Naive B cell (primary cell): ENCODE measurements around the gene DTNB. TPM values are rescaled to one million over a fixed set of nuclear protein-coding genes. Genes with fewer than 3 reads are reported as not detected.
A peak's percentile ranks its signal among the peaks of the same experiment; 100 is the strongest.
"Not testable (repeated sequence)": the region's sequence is repeated elsewhere in the genome, so short reads cannot be mapped to it uniquely, and the experiment has no call there.

ENCODE experiments used
- ATAC-seq, 2 donors: fragments of 150-1000 bp; cut with Tn5 transposase; 2 replicates each; pipeline ENCODE4 v1.10.0; 2021; ENCODE audit warnings: low read depth in 2 of 2, mild to moderate bottlenecking in 2 of 2, moderate library complexity in 2 of 2
- DNase-seq: peaks from one replicate; pipeline ENCODE4 v3.0.0; 2022
- H3K27ac Mint-ChIP-seq, 6 donors: one replicate each; pipeline ENCODE4 v1.8.0; 2020 to 2022; ENCODE audit warnings: mild to moderate bottlenecking in 6 of 6, mixed read lengths in 6 of 6, moderate library complexity in 5 of 6, inconsistent platforms in 2 of 6
- H3K27me3 Mint-ChIP-seq, 3 donors: one replicate each; pipeline ENCODE4 v1.8.0; 2021 to 2022; ENCODE audit warnings: mixed read lengths in 3 of 3, mild to moderate bottlenecking in 1 of 3
- H3K36me3 Mint-ChIP-seq, 2 donors: one replicate each; pipeline ENCODE4 v1.8.0; 2020 to 2022; ENCODE audit warnings: mixed read lengths in 2 of 2, inconsistent platforms in 1 of 2, mild to moderate bottlenecking in 1 of 2
- H3K4me1 Mint-ChIP-seq, 3 donors: one replicate each; pipeline ENCODE4 v1.8.0; 2020 to 2022; ENCODE audit warnings: mixed read lengths in 3 of 3, inconsistent platforms in 1 of 3, mild to moderate bottlenecking in 1 of 3, moderate library complexity in 1 of 3
- H3K4me3 Mint-ChIP-seq, 8 donors: one replicate each; pipeline ENCODE4 v1.8.0; 2020 to 2022; ENCODE audit warnings: mild to moderate bottlenecking in 8 of 8, mixed read lengths in 8 of 8, moderate library complexity in 8 of 8, inconsistent platforms in 2 of 8
- H3K9me3 Mint-ChIP-seq, 7 donors: one replicate each; pipeline ENCODE4 v1.8.0; 2020 to 2022; ENCODE audit warnings: mixed read lengths in 7 of 7, mild to moderate bottlenecking in 5 of 7, inconsistent platforms in 2 of 7, moderate library complexity in 1 of 7
- polyA plus RNA-seq, 6 donors: library from polyadenylated mRNA; unstranded; fragments of 300-500 nt; fragmentation: Illumina TruSeq; gene quantifications; one replicate each; pipeline ENCODE4 v1.2.3, GENCODE V29; 2021; ENCODE audit warnings: low read depth in 6 of 6

DTNB gene
- polyA plus RNA-seq: 10 to 100 TPM in 5 of 6 donors, 1 to 10 TPM in 1; 7.8 to 25.4 (median 16.1) TPM

DNA sequence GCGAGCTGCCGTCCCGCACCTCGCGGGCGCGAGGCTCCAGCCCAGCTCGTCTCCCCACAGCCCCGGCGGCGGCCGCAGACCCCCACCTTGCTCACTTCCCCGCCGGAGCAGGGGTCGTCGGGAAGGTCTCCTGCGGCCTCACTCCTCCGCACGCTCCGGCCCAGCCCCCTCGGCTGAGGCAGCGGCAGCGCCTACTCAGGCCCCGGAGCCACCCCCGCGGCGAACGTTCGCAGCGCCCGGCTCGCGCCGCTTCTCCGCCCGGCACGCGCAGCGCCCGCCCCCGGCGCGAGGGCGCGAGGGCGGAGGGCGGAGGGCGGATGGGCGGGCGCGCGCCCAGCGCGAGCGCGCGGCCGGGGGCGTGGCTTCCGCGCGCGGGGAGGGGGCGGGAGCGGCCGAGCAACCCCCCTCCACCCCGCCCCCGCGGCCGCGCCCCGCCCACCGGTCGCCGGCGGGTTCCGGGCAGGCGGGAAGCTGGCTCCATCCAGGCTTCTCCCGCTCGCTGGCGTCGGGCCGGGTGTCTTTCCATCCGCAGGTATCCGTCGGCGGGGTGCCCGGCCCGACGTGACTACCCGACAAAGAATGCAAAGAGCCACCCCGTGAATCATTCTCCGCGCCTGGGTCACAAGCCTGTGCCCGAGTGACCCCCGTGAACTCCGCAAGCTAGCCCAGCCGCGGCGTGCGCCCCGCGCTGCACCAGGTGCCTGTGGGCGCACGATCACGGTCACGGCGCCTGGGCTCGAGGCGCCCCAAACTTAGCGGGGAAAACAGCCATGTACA, at the start of gene DTNB:
TSS of gene DTNB (minus strand) at position 278 of the 777 bp plus-strand sequence. CDS start 20,917 bp downstream, outside the sequence.
- DNase-seq (peak; percentile 73), ATAC-seq (peak; percentile 77 to 78)
- H3K4me1 Mint-ChIP-seq: peaks cover 5 to 27% (median 6%) of the 10 kb centered on the region in 3 donors
- H3K9me3 Mint-ChIP-seq: no peaks in the 10 kb centered on the region
- H3K27ac Mint-ChIP-seq: peak within 1 kb of the TSS; percentile 67 to 95 (median 74)
- H3K27me3 Mint-ChIP-seq: no peaks in the 10 kb centered on the region
- no peaks in the 10 kb centered on the region for H3K36me3 Mint-ChIP-seq
- H3K4me3 Mint-ChIP-seq: peak within 1 kb of the TSS; percentile 85 to 93 (median 87)

DNA sequence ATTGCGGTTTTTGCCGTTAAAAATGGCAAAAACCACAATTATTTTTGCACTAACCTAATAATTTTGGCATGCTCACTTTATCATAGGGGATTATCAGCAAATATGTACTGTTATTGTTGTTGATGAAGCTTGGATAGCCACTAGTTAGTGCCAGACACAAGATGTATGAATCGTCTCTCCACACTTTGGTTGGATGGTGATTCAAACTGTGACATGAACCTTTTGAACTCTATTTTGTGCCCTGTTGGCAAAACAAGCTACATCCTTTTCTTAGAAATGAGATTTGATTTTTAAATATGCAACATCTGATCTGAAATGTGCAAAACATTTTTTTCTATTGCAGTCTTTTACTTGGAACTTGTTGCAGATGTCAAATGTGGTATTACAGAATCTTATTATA, 48.8 kb upstream of the DTNB start:
- no peak for ATAC-seq
- peaks cover 0 to 4% (median 0%) of the 10 kb centered on the region in 7 donors for H3K9me3 Mint-ChIP-seq
- no peaks in the 10 kb centered on the region for H3K36me3 Mint-ChIP-seq
- H3K27ac Mint-ChIP-seq: no peak overlapping the region
- no peaks in the 10 kb centered on the region for H3K4me1 Mint-ChIP-seq
- DNase-seq: no peak
- peaks cover 4 to 23% (median 20%) of the 10 kb centered on the region in 3 donors for H3K27me3 Mint-ChIP-seq
- no peak overlapping the region for H3K4me3 Mint-ChIP-seq

DNA sequence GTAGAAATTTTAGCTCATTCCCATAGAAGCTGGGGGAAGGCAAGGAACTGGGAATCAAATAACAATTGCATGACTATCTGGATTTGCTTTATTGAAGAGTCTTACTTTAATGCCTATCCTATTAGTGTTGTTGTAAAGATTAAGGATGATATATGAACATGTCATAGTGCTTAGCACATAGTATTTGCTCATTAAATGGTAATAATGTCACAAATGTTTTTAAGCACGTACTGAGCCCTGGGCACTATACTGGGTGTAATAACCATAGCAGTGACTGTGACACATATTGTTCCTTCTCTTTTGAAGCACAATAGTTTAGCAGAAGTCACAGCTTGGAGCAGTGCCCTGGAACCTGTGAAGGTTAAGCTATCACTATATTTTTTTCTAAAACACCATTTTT, 47.2 kb upstream of the DTNB start:
- H3K27ac Mint-ChIP-seq: no peak overlapping the region
- H3K36me3 Mint-ChIP-seq: no peaks in the 10 kb centered on the region
- H3K9me3 Mint-ChIP-seq: no peaks in the 10 kb centered on the region
- DNase-seq (no peak), ATAC-seq (no peak)
- no peak overlapping the region for H3K4me3 Mint-ChIP-seq
- peaks cover 4 to 20% (median 17%) of the 10 kb centered on the region in 3 donors for H3K27me3 Mint-ChIP-seq
- no peaks in the 10 kb centered on the region for H3K4me1 Mint-ChIP-seq

DNA sequence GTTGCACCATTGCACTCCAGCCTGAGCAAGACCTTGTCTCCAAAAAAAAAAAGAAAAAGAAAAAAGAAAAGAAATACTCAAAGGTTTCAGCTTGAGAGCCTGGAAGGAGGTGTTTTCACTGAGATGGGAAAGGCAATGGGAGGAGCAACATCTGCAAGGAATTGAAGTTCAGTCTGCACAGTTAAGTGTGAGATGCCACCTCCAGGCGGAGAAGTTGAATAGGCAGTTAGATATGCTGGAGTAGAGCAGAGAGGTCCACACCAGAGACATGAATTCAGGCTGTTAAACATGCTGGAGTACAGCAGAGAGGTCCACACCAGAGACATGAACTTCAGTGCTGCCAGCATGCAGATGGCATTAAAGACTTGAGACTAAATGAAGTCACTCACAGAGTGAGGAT, 41.4 kb upstream of the DTNB start:
- DNase-seq (no peak), ATAC-seq (no peak)
- H3K9me3 Mint-ChIP-seq: no peaks in the 10 kb centered on the region
- H3K27ac Mint-ChIP-seq: no peak overlapping the region
- no peaks in the 10 kb centered on the region for H3K36me3 Mint-ChIP-seq
- peaks cover 11 to 13% (median 13%) of the 10 kb centered on the region in 3 donors for H3K4me1 Mint-ChIP-seq
- H3K4me3 Mint-ChIP-seq: no peak overlapping the region
- H3K27me3 Mint-ChIP-seq: peaks cover 5 to 13% (median 9%) of the 10 kb centered on the region in 3 donors

DNA sequence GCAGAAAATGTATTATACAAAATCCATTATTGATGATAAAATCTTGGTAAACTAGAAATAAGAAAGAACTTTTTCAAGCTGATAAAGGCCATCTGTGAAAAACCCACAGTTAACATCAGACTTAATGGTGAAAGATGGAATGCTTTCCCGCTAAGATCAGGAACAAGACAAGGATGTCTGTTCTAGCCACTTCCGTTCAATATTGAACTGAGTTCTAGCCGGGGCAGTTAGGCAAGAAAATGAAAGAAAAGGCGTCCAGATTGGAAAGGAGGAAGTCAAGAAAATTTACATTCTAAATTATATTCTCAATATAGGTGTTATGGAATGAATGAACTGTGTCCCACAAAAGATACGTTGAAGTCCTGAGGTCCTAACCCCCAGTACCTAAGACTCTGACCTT, 39.1 kb upstream of the DTNB start:
- Mint-ChIP-seq H3K27ac (peak overlapping the region in 3 of 6 donors; percentile 13 to 33 (median 16)), H3K36me3 (no peaks in the 10 kb centered on the region), H3K4me1 (peaks cover 11 to 13% (median 13%) of the 10 kb centered on the region in 3 donors), H3K27me3 (peaks cover 0 to 20% (median 16%) of the 10 kb centered on the region in 3 donors), H3K4me3 (peak overlapping the region in 6 of 8 donors; percentile 54 to 92 (median 85)), H3K9me3 (no peaks in the 10 kb centered on the region)
- DNase-seq (no peak), ATAC-seq (no peak)

DNA sequence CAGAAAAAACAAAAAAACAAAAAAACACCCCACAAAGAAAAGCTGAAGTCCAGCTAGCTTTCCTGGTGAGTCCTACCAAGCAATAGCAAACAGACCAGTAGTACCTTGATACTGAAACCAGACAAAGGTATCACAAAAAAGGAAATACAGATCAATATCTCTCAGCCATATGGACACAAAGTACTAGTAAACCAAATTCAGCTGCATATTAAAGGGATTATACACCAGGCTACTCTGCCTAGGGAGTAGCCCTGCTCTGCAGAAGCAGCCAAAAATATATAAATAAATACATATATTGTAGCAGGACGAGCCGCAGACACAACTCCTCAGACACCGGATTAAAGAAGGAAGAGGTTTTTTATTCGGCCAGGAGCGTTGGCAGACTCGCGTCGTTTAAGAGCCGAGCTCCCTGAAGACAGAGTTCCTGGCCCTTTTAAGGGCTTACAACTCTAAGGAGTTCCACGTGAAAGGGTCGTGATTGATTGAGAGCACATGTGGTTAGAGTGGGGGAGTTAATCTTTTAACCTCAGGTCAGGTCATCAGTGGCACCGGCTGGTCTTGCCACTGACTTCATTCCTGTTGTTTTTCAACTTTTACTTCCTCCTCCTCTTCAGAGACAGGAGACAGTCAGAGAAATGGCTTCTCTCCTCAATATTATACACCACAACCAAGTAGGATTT, 38.4 kb upstream of the DTNB start:
- H3K4me1 Mint-ChIP-seq: peaks cover 11 to 13% (median 13%) of the 10 kb centered on the region in 3 donors
- peaks cover 0 to 20% (median 16%) of the 10 kb centered on the region in 3 donors for H3K27me3 Mint-ChIP-seq
- ATAC-seq: peak in 1 of 2 donors; percentile 18
- H3K4me3 Mint-ChIP-seq: peak overlapping the region; percentile 54 to 92 (median 84)
- no peak for DNase-seq
- H3K36me3 Mint-ChIP-seq: no peaks in the 10 kb centered on the region
- no peaks in the 10 kb centered on the region for H3K9me3 Mint-ChIP-seq
- H3K27ac Mint-ChIP-seq: peak overlapping the region; percentile 13 to 96 (median 56)

DNA sequence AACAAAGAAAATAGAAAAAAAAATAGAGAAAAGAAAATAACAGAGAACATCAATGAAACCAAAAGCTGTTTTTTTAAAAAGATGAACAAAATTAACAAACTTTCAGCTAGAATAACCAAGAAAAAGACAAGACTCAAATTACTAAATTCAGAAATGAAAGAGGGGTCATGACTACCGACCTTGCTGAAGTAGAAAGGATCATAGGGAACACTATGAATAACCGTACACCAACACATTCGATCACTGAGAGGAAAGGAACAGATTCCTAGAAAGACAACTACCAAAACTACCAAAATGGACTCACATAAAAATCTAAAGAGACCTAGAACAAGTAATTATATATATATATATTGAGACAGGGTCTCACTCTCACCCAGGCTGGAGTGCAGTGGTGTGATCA, 37.4 kb upstream of the DTNB start:
- ATAC-seq (no peak), DNase-seq (no peak)
- Mint-ChIP-seq H3K4me1 (peaks cover 11 to 13% (median 13%) of the 10 kb centered on the region in 3 donors), H3K36me3 (no peaks in the 10 kb centered on the region), H3K4me3 (peak overlapping the region in 4 of 8 donors; percentile 23 to 85 (median 64)), H3K9me3 (no peaks in the 10 kb centered on the region), H3K27ac (peak overlapping the region in 1 of 6 donors; percentile 49), H3K27me3 (peaks cover 0 to 20% (median 16%) of the 10 kb centered on the region in 3 donors)

DNA sequence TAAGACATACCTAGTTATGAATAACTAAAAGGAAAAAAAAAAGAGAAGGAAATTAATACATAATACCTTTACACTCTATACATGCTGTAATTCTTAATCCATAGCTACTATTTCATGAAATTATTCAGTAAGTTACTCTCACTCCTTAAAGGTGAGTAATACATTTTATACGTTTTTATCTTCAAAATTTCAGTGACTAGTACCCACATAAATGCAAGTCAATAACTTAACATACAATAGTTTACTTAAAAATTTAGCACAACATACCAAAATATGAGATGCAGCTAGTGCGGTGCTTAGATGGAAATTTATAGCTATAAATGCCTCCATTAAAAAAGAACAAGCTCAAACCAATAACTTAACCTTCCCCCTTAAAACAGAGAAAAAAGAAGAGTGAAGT, 36.0 kb upstream of the DTNB start:
- no peaks in the 10 kb centered on the region for H3K36me3 Mint-ChIP-seq
- H3K27ac Mint-ChIP-seq: no peak overlapping the region
- no peak overlapping the region for H3K4me3 Mint-ChIP-seq
- ATAC-seq (no peak), DNase-seq (no peak)
- peaks cover 0 to 20% (median 16%) of the 10 kb centered on the region in 3 donors for H3K27me3 Mint-ChIP-seq
- H3K9me3 Mint-ChIP-seq: no peaks in the 10 kb centered on the region
- H3K4me1 Mint-ChIP-seq: peaks cover 11 to 13% (median 13%) of the 10 kb centered on the region in 3 donors

DNA sequence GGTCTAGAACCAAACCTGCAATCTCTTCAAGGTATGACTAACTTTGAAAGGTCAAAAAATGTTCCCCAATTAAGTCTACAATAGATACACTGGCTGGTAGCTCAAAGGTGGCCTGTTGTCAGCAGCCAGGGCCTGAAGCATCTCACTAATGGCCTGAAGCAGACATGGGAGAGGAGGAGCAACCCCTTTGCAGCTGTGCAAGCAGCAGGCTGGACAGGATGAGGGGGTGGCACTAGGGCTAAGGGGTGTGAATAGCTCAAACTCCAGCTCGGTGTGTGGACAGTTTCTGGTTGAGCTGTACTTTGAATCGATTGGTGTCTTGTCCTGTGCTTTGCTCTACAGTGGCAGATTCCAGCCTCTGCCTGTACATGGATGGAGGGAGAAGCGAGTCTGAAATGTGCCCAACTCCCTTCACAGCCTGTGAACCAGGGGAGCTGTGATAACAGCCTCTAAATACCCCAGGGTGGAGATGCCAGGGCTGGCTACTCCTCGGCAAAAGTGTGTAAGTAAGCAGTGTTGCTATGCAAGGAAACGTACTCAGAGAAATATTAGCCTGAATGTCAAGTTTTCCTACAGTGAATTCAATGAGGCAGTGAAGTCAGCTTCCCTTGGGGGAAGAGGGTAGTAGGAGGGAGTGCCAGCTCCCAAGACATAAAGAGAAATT, 34.7 kb upstream of the DTNB start:
- DNase-seq (no peak), ATAC-seq (no peak)
- Mint-ChIP-seq H3K27me3 (peaks cover 0 to 20% (median 18%) of the 10 kb centered on the region in 3 donors), H3K4me3 (no peak overlapping the region), H3K9me3 (no peaks in the 10 kb centered on the region), H3K27ac (peak overlapping the region in 1 of 6 donors; percentile 49), H3K36me3 (no peaks in the 10 kb centered on the region), H3K4me1 (peaks cover 11 to 13% (median 13%) of the 10 kb centered on the region in 3 donors)

DNA sequence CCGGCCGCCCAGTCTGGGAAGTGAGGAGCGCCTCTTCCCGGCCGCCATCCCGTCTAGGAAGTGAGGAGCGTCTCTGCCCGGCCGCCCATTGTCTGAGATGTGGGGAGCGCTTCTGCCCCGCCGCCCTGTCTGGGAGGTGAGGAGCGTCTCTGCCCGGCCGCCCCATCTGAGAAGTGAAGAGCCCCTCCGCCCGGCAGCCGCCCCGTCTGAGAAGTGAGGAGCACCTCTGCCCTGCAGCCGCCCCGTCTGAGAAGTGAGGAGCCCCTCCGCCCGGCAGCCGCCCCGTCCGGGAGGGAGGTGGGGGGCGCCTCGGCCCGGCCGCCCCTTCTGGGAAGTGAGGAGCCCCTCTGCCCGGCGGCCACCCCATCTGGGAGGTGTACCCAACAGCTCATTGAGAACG, 32.2 kb upstream of the DTNB start:
- H3K9me3 Mint-ChIP-seq, H3K27ac Mint-ChIP-seq, DNase-seq, H3K36me3 Mint-ChIP-seq, H3K4me3 Mint-ChIP-seq, ATAC-seq, H3K4me1 Mint-ChIP-seq: not testable (repeated sequence)
- H3K27me3 Mint-ChIP-seq: peaks cover 0 to 20% (median 7%) of the 10 kb centered on the region in 3 donors

DNA sequence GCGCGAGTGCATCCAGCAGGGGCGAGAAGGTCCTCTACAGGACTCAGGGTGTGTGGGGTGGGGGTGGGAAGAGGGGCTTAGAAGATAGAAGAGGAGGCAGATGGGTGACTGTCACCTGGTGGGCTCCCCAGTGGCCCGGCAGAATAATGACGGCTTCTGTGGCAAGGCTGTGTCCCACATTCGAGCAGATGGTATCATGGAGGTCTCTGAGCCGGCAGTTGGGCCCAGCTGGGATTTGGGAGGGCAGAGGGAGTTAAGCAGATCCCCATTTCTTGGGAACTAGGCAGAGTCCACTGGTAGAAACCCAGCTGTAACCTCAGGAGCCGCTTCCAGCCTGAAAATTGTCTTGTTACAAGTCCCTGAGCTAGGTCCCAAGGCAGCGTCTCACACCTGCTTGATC, 28.4 kb upstream of the DTNB start:
- DNase-seq (no peak), ATAC-seq (no peak)
- no peaks in the 10 kb centered on the region for H3K9me3 Mint-ChIP-seq
- no peaks in the 10 kb centered on the region for H3K36me3 Mint-ChIP-seq
- no peaks in the 10 kb centered on the region for H3K4me1 Mint-ChIP-seq
- H3K27me3 Mint-ChIP-seq: peaks cover 0 to 6% (median 0%) of the 10 kb centered on the region in 3 donors
- no peak overlapping the region for H3K4me3 Mint-ChIP-seq
- H3K27ac Mint-ChIP-seq: no peak overlapping the region

DNA sequence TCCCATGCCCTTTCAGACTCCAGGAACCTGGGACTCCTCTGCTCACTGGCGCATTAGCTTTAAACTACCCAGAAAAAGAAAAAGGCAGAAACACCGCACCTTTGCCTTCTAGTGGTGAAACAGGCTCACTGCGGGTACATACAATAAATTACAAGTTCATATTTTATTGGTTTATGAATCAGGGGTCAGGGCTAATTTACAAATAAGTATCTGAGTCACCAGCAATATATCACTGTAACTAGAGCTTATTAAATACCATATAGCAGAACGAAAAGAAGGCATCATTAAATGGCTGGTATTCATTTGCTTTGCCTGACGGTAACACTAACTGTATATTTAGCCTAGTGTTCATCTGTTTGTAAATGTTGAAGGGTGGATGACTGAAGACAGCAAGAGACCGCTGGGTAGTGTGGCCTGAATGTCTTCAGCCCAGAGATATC, 26.9 kb upstream of the DTNB start:
- Mint-ChIP-seq H3K4me1 (no peaks in the 10 kb centered on the region), H3K9me3 (no peaks in the 10 kb centered on the region), H3K4me3 (no peak overlapping the region), H3K36me3 (no peaks in the 10 kb centered on the region), H3K27me3 (peaks cover 0 to 6% (median 0%) of the 10 kb centered on the region in 3 donors), H3K27ac (no peak overlapping the region)
- peak; percentile 15 for DNase-seq
- ATAC-seq: peak; percentile 32 to 41

DNA sequence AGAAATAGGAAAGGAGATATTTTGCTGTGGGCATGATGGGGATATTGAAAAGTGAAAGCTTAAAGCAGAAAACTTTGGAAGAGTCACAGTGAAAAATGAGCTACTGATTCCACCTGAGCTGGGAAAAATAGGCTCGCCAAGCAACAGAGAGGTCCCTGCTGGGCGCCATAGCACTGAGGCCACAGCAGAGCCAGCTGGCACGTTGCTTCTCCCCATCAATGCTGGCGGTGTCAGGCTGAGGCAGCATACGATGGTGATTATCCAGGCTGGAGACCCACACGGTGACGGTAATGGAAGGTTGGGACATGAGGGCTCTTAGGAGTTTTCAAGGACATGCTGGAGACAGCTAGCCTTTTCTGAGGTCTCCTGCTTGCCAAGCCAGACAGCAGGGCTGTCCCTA, 25.8 kb upstream of the DTNB start:
- Mint-ChIP-seq H3K9me3 (no peaks in the 10 kb centered on the region), H3K27ac (no peak overlapping the region), H3K4me1 (no peaks in the 10 kb centered on the region), H3K36me3 (no peaks in the 10 kb centered on the region), H3K27me3 (peaks cover 0 to 6% (median 0%) of the 10 kb centered on the region in 3 donors), H3K4me3 (no peak overlapping the region)
- ATAC-seq (no peak), DNase-seq (no peak)
